MM.1S (cell line): Measurements from ENCODE around the gene ARMC3.

ENCODE experiments used
- DNase-seq: peaks from one replicate; pipeline ENCODE4 v3.0.0-alpha.2; 2015
- H2AFZ ChIP-seq: fragments of 300-600 bp; sonication (generic); 2 replicates; pipeline ENCODE4 v1.6.0; 2016; ENCODE audit warnings: antibody characterized with exemption, low read length
- H3F3A ChIP-seq: fragments of 300-600 bp; sonication (generic); 2 replicates; pipeline ENCODE4 v1.6.1; 2016; ENCODE audit warnings: mild to moderate bottlenecking, antibody characterized with exemption, low read length, moderate library complexity, mixed read lengths; ENCODE audit not compliant: insufficient read depth
- H3K27ac ChIP-seq: fragments of 300-600 bp; sonication (generic); 2 replicates; pipeline ENCODE4 v1.5.1; 2016; ENCODE audit warnings: mild to moderate bottlenecking, low read length
- H3K27me3 ChIP-seq: fragments of 300-600 bp; sonication (generic); replicated peaks from 2 replicates; pipeline ENCODE4 v1.6.0; 2016; ENCODE audit warnings: low read length; ENCODE audit not compliant: insufficient read depth
- H3K36me3 ChIP-seq: fragments of 300-600 bp; sonication (generic); replicated peaks from 2 replicates; pipeline ENCODE4 v1.6.1; 2016; ENCODE audit warnings: mild to moderate bottlenecking, low read length, mixed read lengths; ENCODE audit not compliant: insufficient read depth
- H3K4me1 ChIP-seq: fragments of 300-600 bp; sonication (generic); 2 replicates; pipeline ENCODE4 v1.6.1; 2016; ENCODE audit warnings: low read length, mixed read lengths
- H3K4me2 ChIP-seq: fragments of 300-600 bp; sonication (generic); 2 replicates; pipeline ENCODE4 v1.6.0; 2016; ENCODE audit warnings: low read depth, low read length
- H3K4me3 ChIP-seq: fragments of 300-600 bp; sonication (generic); 2 replicates; pipeline ENCODE4 v1.5.1; 2016; ENCODE audit warnings: low read length, mixed read lengths
- H3K79me2 ChIP-seq: fragments of 300-600 bp; sonication (generic); 2 replicates; pipeline ENCODE4 v1.6.1; 2016; ENCODE audit warnings: mixed run types, low read length, mixed read lengths
- H3K9ac ChIP-seq: fragments of 300-600 bp; sonication (generic); 2 replicates; pipeline ENCODE4 v1.6.1; 2016; ENCODE audit warnings: low read length, mixed read lengths
- H3K9me2 ChIP-seq: fragments of 300-600 bp; sonication (generic); replicated peaks from 2 replicates; pipeline ENCODE4 v1.6.1; 2016; ENCODE audit warnings: mild to moderate bottlenecking, low read length, mixed read lengths; ENCODE audit not compliant: insufficient read depth
- H3K9me3 ChIP-seq: fragments of 300-600 bp; sonication (generic); replicated peaks from 2 replicates; pipeline ENCODE4 v1.6.1; 2016; ENCODE audit warnings: mild to moderate bottlenecking, low read length, mixed read lengths; ENCODE audit not compliant: insufficient read depth
- H4K20me1 ChIP-seq: fragments of 300-600 bp; sonication (generic); 2 replicates; pipeline ENCODE4 v1.6.1; 2016; ENCODE audit warnings: mild to moderate bottlenecking, low read length, moderate library complexity, mixed read lengths; ENCODE audit not compliant: insufficient read depth
- CTCF ChIP-seq: fragments of 300-600 bp; sonication (generic); IDR thresholded peaks from 2 replicates; pipeline ENCODE4 v1.5.1; 2016; ENCODE audit warnings: antibody characterized with exemption, low read length, mixed read lengths
- EZH2 ChIP-seq: fragments of 300-600 bp; sonication (generic); optimal IDR thresholded peaks from 2 replicates; pipeline ENCODE3; 2017; ENCODE audit warnings: low read depth, mild to moderate bottlenecking, antibody characterized with exemption, low read length, mixed read lengths
- EZH2phosphoT487 ChIP-seq: fragments of 300-600 bp; sonication (generic); IDR thresholded peaks from 2 replicates; pipeline ENCODE4 v1.6.1; 2018; ENCODE audit warnings: antibody characterized with exemption, low read length

Gene ARMC3

GRCh38 chr10:23037152-23037551 is 109.3 kb downstream of the ARMC3 start:
- H2AFZ ChIP-seq: no peak overlapping the region
- H3K9me2 ChIP-seq: no peaks in the 10 kb centered on the region
- no peaks in the 10 kb centered on the region for H4K20me1 ChIP-seq
- no peaks in the 10 kb centered on the region for H3K27me3 ChIP-seq
- no peak overlapping the region for H3K27ac ChIP-seq
- no peak overlapping the region for H3K9ac ChIP-seq
- H3F3A ChIP-seq: no peaks in the 10 kb centered on the region
- no peaks in the 10 kb centered on the region for H3K9me3 ChIP-seq
- H3K4me1 ChIP-seq: no peaks in the 10 kb centered on the region
- DNase-seq: no peak
- no peaks in the 10 kb centered on the region for H3K79me2 ChIP-seq
- no peaks in the 10 kb centered on the region for H3K36me3 ChIP-seq
- no peak overlapping the region for H3K4me3 ChIP-seq
- TF ChIP-seq CTCF (no peak), EZH2phosphoT487 (no peak), EZH2 (no peak)
- no peak overlapping the region for H3K4me2 ChIP-seq

- DNase-seq: no peak
- Histone ChIP-seq H3K9me3 (no peaks in the 10 kb centered on the region), H3K9ac (no peak overlapping the region)
Observed at GRCh38 chr10:23037561-23037960, 109.7 kb downstream of the ARMC3 start.

GRCh38 chr10:23038172-23038571 is 110.3 kb downstream of the ARMC3 start:
- Histone ChIP-seq H3K27ac (no peak overlapping the region), H2AFZ (no peak overlapping the region), H3K4me2 (no peak overlapping the region), H3K9ac (no peak overlapping the region), H3K9me2 (no peaks in the 10 kb centered on the region), H3K36me3 (no peaks in the 10 kb centered on the region), H3K9me3 (no peaks in the 10 kb centered on the region), H3K27me3 (no peaks in the 10 kb centered on the region), H3K4me3 (no peak overlapping the region), H3K4me1 (no peaks in the 10 kb centered on the region), H4K20me1 (no peaks in the 10 kb centered on the region), H3F3A (no peaks in the 10 kb centered on the region), H3K79me2 (no peaks in the 10 kb centered on the region)
- DNase-seq: no peak
- TF ChIP-seq EZH2 (no peak), EZH2phosphoT487 (no peak), CTCF (no peak)

More at GRCh38 chr10:23037561-23037960, 109.7 kb downstream of the ARMC3 start:
- TF ChIP-seq EZH2 (no peak), CTCF (no peak), EZH2phosphoT487 (no peak)
- Histone ChIP-seq H3K4me2 (no peak overlapping the region), H3F3A (no peaks in the 10 kb centered on the region), H3K4me1 (no peaks in the 10 kb centered on the region), H4K20me1 (no peaks in the 10 kb centered on the region), H3K36me3 (no peaks in the 10 kb centered on the region), H3K27me3 (no peaks in the 10 kb centered on the region), H3K9me2 (no peaks in the 10 kb centered on the region), H3K27ac (no peak overlapping the region), H3K4me3 (no peak overlapping the region), H2AFZ (no peak overlapping the region), H3K79me2 (no peaks in the 10 kb centered on the region)
